Body of pancreas (tissue), 4 donors: ENCODE results near the gene RANBP10.

Experiments used
- CTCF ChIP-seq, 7 experiments: fragments of 450-650 bp in 4 of 7; fragments of 200-600 bp in 3 of 7; sonication (generic) in 3 of 7; IDR thresholded peaks; one replicate each; pipeline ENCODE4 v1.5.1; 2016 to 2019; ENCODE audit warnings: antibody characterized with exemption in 7 of 7
- POLR2A ChIP-seq, 3 donors: fragments of 450-650 bp; IDR thresholded peaks; one replicate each; pipeline ENCODE4 v1.6.1; 2016; ENCODE audit warnings: antibody characterized with exemption in 3 of 3, mild to moderate bottlenecking in 2 of 3

GRCh38 chr16:67811899-67812298 lies 5.5 kb upstream of the RANBP10 start:
- no peak for TF ChIP-seq CTCF (IDR thresholded peaks at IDR 0.05)
- TF ChIP-seq POLR2A (IDR thresholded peaks at IDR 0.05), result no peak
